ENCODE results near the gene BCKDK. TPM values are rescaled to one million over a fixed set of nuclear protein-coding genes. Genes with fewer than 3 reads are reported as not detected.
"Not testable (repeated sequence)": the region's sequence is repeated elsewhere in the genome, so short reads cannot be mapped to it uniquely, and the experiment has no call there.

The BCKDK gene
- total RNA-seq, 1 experiment from 2014 or later: 58.3 TPM

- TF ChIP-seq OVOL2 (CRISPR knock-in tag; IDR thresholded peaks at IDR 0.05; ENCODE audit: borderline replicate concordance) (no peak), AFF4 (CRISPR knock-in tag; IDR thresholded peaks at IDR 0.05; ENCODE audit: borderline replicate concordance) (no peak), ATF3 (CRISPR knock-in tag; conservative IDR thresholded peaks at IDR 0.05) (no peak), PREB (CRISPR knock-in tag; IDR thresholded peaks at IDR 0.05; ENCODE audit: borderline replicate concordance) (no peak), ZNF232 (CRISPR knock-in tag; IDR thresholded peaks at IDR 0.05) (no peak), ARID4B (CRISPR knock-in tag; IDR thresholded peaks at IDR 0.05; ENCODE audit: borderline replicate concordance) (0 out of 2 replicates have a peak, but pooled peaks have one; percentile 57), CREB1 (CRISPR knock-in tag; IDR thresholded peaks at IDR 0.05) (no peak), MAX (CRISPR knock-in tag; IDR thresholded peaks at IDR 0.05) (peak; percentile 66; the same call in 1 of the 2 replicates), E2F4 (CRISPR knock-in tag; IDR thresholded peaks at IDR 0.05; ENCODE audit: borderline replicate concordance, low read depth) (no peak), RELA (CRISPR knock-in tag; IDR thresholded peaks at IDR 0.05; ENCODE audit: borderline replicate concordance) (no peak), USF1 (CRISPR knock-in tag; IDR thresholded peaks at IDR 0.05) (peak; percentile 43; the same call in 1 of the 2 replicates), ZNF423 (CRISPR knock-in tag; IDR thresholded peaks at IDR 0.05) (no peak)
Observed at GRCh38 chr16:31138621-31139578, 30.7 kb downstream of the BCKDK start (continued).

GRCh38 chr16:31141071-31141469 is 32.9 kb downstream of the BCKDK start:
- H3K9me3 Mint-ChIP-seq; H3K36me3 Mint-ChIP-seq; DNase-seq (ENCODE audit: low spot score); ATAC-seq; H3K27ac Mint-ChIP-seq: not testable (repeated sequence)
- H3K4me1 Mint-ChIP-seq: peaks cover 38% of the 10 kb centered on the region
- CTCF ChIA-PET: interaction anchor here (1.2 to 3.0 kb wide), 6 partner anchors 11 to 187 kb away, joined by 4 to 30 read pairs (median 18); partner anchors contain the start of genes FUS, HSD3B7, ZNF646 and ZNF668
- POLR2A ChIA-PET: interaction anchor here (1.3 to 2.7 kb wide), 4 partner anchors 21 to 67 kb away, joined by 3 to 37 read pairs (median 18); partner anchors contain the start of genes FUS, KAT8, ZNF646 and ZNF668
- peaks cover 28% of the 10 kb centered on the region for H3K27me3 Mint-ChIP-seq (ENCODE audit: low read depth)
- 0 out of 2 replicates have a peak overlapping the region, but pooled peaks have one; percentile 63 for H3K4me3 Mint-ChIP-seq

Measured in WTC11 (cell line).